Measurements from ENCODE around the gene PXDN. TPM values are rescaled to one million over a fixed set of nuclear protein-coding genes. Genes with fewer than 3 reads are reported as not detected.

The PXDN gene
- total RNA-seq, 6 experiments from 2014 or later: 283 to 403 (median 323) TPM

- TF ChIP-seq, protein P1, sequence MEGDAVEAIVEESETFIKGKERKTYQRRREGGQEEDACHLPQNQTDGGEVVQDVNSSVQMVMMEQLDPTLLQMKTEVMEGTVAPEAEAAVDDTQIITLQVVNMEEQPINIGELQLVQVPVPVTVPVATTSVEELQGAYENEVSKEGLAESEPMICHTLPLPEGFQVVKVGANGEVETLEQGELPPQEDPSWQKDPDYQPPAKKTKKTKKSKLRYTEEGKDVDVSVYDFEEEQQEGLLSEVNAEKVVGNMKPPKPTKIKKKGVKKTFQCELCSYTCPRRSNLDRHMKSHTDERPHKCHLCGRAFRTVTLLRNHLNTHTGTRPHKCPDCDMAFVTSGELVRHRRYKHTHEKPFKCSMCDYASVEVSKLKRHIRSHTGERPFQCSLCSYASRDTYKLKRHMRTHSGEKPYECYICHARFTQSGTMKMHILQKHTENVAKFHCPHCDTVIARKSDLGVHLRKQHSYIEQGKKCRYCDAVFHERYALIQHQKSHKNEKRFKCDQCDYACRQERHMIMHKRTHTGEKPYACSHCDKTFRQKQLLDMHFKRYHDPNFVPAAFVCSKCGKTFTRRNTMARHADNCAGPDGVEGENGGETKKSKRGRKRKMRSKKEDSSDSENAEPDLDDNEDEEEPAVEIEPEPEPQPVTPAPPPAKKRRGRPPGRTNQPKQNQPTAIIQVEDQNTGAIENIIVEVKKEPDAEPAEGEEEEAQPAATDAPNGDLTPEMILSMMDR (IDR thresholded peaks at IDR 0.05): no peak
- Mint-ChIP-seq H3K4me3 (no peak overlapping the region), H3K4me1 (ENCODE audit: low read depth) (peaks cover 47% of the 10 kb centered on the region), H3K27me3 (ENCODE audit: insufficient read depth) (peaks cover 19% of the 10 kb centered on the region), H3K36me3 (ENCODE audit: low read depth) (peaks cover 8% of the 10 kb centered on the region), H3K27ac (no peak overlapping the region), H3K9me3 (no peaks in the 10 kb centered on the region)
- DNase-seq: no peak
Observed at GRCh38 chr2:1747065-1747941, 3.0 kb upstream of the PXDN start.

GRCh38 chr2:1746174-1747064, 2.1 kb upstream of the PXDN start:
- TF ChIP-seq, protein P1 (IDR thresholded peaks at IDR 0.05): no peak
- peaks cover 51% of the 10 kb centered on the region for H3K4me1 Mint-ChIP-seq (ENCODE audit: low read depth)
- H3K27ac Mint-ChIP-seq: no peak overlapping the region
- peaks cover 17% of the 10 kb centered on the region for H3K36me3 Mint-ChIP-seq (ENCODE audit: low read depth)
- no peaks in the 10 kb centered on the region for H3K9me3 Mint-ChIP-seq
- H3K27me3 Mint-ChIP-seq (ENCODE audit: insufficient read depth): peaks cover 21% of the 10 kb centered on the region
- peak overlapping the region; percentile 37 for H3K4me3 Mint-ChIP-seq
- no peak for DNase-seq

GRCh38 chr2:1745171-1746023, 1.1 kb upstream of the PXDN start:
- peak overlapping the region; percentile 92 for H3K4me3 Mint-ChIP-seq
- peaks cover 19% of the 10 kb centered on the region for H3K27me3 Mint-ChIP-seq (ENCODE audit: insufficient read depth)
- peaks cover 25% of the 10 kb centered on the region for H3K36me3 Mint-ChIP-seq (ENCODE audit: low read depth)
- H3K9me3 Mint-ChIP-seq: no peaks in the 10 kb centered on the region
- TF ChIP-seq, protein P1 (IDR thresholded peaks at IDR 0.05): no peak
- DNase-seq: no peak
- peaks cover 51% of the 10 kb centered on the region for H3K4me1 Mint-ChIP-seq (ENCODE audit: low read depth)
- H3K27ac Mint-ChIP-seq: no peak overlapping the region

DNA sequence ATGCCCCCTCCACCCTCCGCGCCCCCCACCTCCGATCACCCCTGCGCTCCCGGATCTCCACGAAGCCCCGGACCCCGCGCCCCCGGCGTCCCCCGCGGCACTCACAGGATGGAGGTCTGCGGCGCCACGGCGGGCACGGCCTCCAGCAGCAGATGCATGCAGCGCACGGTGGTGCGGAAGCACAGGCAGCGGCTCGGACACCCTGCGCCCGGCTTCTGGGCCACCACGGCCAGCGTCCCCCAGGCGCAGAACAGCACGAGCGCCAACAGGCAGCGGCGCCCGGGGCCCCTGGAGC, 217 bp downstream of the PXDN start:
- Mint-ChIP-seq H3K4me1 (ENCODE audit: low read depth) (peaks cover 52% of the 10 kb centered on the region), H3K4me3 (peak overlapping the region; percentile 74), H3K27ac (peak overlapping the region; percentile 40; the same call in 1 of the 2 replicates), H3K27me3 (ENCODE audit: insufficient read depth) (peaks cover 16% of the 10 kb centered on the region), H3K36me3 (ENCODE audit: low read depth) (peaks cover 31% of the 10 kb centered on the region), H3K9me3 (no peaks in the 10 kb centered on the region)
- no peak for DNase-seq
- TF ChIP-seq, protein P1 (IDR thresholded peaks at IDR 0.05): 0 out of 2 replicates have a peak, but pooled peaks have one; percentile 12

All from HFFc6 (cell line).